Naive thymus-derived CD8-positive, alpha-beta T cell (primary cell): ENCODE data around the gene RPL28. TPM values are rescaled to one million over a fixed set of nuclear protein-coding genes. Genes with fewer than 3 reads are reported as not detected.

ENCODE experiments used
- ATAC-seq, 2 donors: fragments of 150-1000 bp; cut with Tn5 transposase in 1 of 2; sonication (Bioruptor Pico), chemical (Tn5 transposase) in 1 of 2; 1 replicate in 1 of 2; 2 replicates in 1 of 2; pipeline ENCODE4 v1.10.0; 2021; ENCODE audit warnings: mild to moderate bottlenecking in 2 of 2, moderate library complexity in 2 of 2
- POLR2A ChIA-PET: fragments of 350-600 bp; sonication (Branson Sonifier 250); formaldehyde crosslinking; loops from one replicate; lab custom pipeline; 2021; ENCODE audit warnings: antibody characterized with exemption; lab: Charles Lee
- DNase-seq, 10 donors: peaks; one replicate each; pipeline versions ENCODE4 v3.0.0 to v3.0.0-alpha.2; 2020 to 2022
- H3K27ac Mint-ChIP-seq, 10 donors: one replicate each; pipeline ENCODE4 v1.8.0; 2020 to 2022; ENCODE audit warnings: mild to moderate bottlenecking in 10 of 10, mixed read lengths in 10 of 10, moderate library complexity in 4 of 10, inconsistent platforms in 1 of 10
- H3K27me3 Mint-ChIP-seq, 5 donors: one replicate each; pipeline ENCODE4 v1.8.0; 2021 to 2022; ENCODE audit warnings: mixed read lengths in 5 of 5
- H3K36me3 Mint-ChIP-seq, 3 donors: one replicate each; pipeline ENCODE4 v1.8.0; 2020 to 2022; ENCODE audit warnings: mixed read lengths in 3 of 3, mild to moderate bottlenecking in 2 of 3, inconsistent platforms in 1 of 3
- H3K4me1 Mint-ChIP-seq, 4 donors: one replicate each; pipeline ENCODE4 v1.8.0; 2021 to 2022; ENCODE audit warnings: mixed read lengths in 4 of 4
- H3K4me3 Mint-ChIP-seq, 10 donors: one replicate each; pipeline ENCODE4 v1.8.0; 2020 to 2022; ENCODE audit warnings: mild to moderate bottlenecking in 10 of 10, mixed read lengths in 10 of 10, moderate library complexity in 6 of 10, inconsistent platforms in 1 of 10
- H3K9me3 Mint-ChIP-seq, 9 donors: one replicate each; pipeline ENCODE4 v1.8.0; 2020 to 2022; ENCODE audit warnings: mixed read lengths in 9 of 9, mild to moderate bottlenecking in 3 of 9, inconsistent platforms in 1 of 9, moderate library complexity in 1 of 9
- polyA plus RNA-seq, 3 donors: library from polyadenylated mRNA; unstranded; fragments of 300-500 nt; fragmentation: Illumina TruSeq; gene quantifications; one replicate each; pipeline ENCODE4 v1.2.3, GENCODE V29; 2021
- total RNA-seq, 8 experiments: library from RNA in 2 of 8; stranded (reverse) in 2 of 8; gene quantifications; one replicate each; pipeline ENCODE4 v1.2.3 and lab custom pipeline; 2021 to 2026

RPL28 gene
- total and polyA plus RNA-seq, 5 experiments from 2014 or later: 559 to 2,995 (median 1,017) TPM

- Mint-ChIP-seq H3K4me1 (peaks cover 10 to 19% (median 14%) of the 10 kb centered on the region in 4 donors), H3K27ac (no peak overlapping the region), H3K4me3 (no peak overlapping the region), H3K36me3 (peaks cover 0 to 2% (median 0%) of the 10 kb centered on the region in 3 donors), H3K27me3 (peaks cover 4 to 26% (median 6%) of the 10 kb centered on the region in 5 donors), H3K9me3 (no peaks in the 10 kb centered on the region)
- DNase-seq: no peak
- ATAC-seq: no peak
- POLR2A ChIA-PET: no interaction called here
Measured at GRCh38 chr19:55377356-55378131, 8.2 kb upstream of the RPL28 start.

- Mint-ChIP-seq H3K27ac (peak overlapping the region in 1 of 10 donors; percentile 72), H3K4me3 (no peak overlapping the region)
Measured at GRCh38 chr19:55379174-55379573, 6.6 kb upstream of the RPL28 start.

GRCh38 chr19:55382013-55382412 is 3.7 kb upstream of the RPL28 start:
- DNase-seq: no peak
- Mint-ChIP-seq H3K27me3 (no peaks in the 10 kb centered on the region), H3K27ac (peak overlapping the region in 2 of 10 donors; percentile 11 to 79), H3K9me3 (peaks cover 0 to 2% (median 0%) of the 10 kb centered on the region in 9 donors), H3K36me3 (peaks cover 6 to 15% (median 9%) of the 10 kb centered on the region in 3 donors), H3K4me3 (peak overlapping the region in 8 of 10 donors; percentile 12 to 99 (median 82)), H3K4me1 (peaks cover 21 to 42% (median 38%) of the 10 kb centered on the region in 4 donors)
- ATAC-seq: no peak
- POLR2A ChIA-PET: no interaction called here

More at GRCh38 chr19:55379174-55379573, 6.6 kb upstream of the RPL28 start:
- POLR2A ChIA-PET: interaction anchor here (0.5 to 1.0 kb wide), 2 partner anchors 40 to 103 kb away, joined by 3 read pairs; no protein-coding TSS in a partner anchor
- ATAC-seq (no peak), DNase-seq (peak in 1 of 10 donors; percentile 23)
- peaks cover 0 to 16% (median 0%) of the 10 kb centered on the region in 5 donors for H3K27me3 Mint-ChIP-seq
- H3K9me3 Mint-ChIP-seq: no peaks in the 10 kb centered on the region
- H3K4me1 Mint-ChIP-seq: peaks cover 14 to 20% (median 15%) of the 10 kb centered on the region in 4 donors
- peaks cover 0 to 2% (median 0%) of the 10 kb centered on the region in 3 donors for H3K36me3 Mint-ChIP-seq

GRCh38 chr19:55382522-55383054 is 3.1 kb upstream of the RPL28 start:
- Mint-ChIP-seq H3K9me3 (peaks cover 0 to 2% (median 0%) of the 10 kb centered on the region in 9 donors), H3K4me1 (peaks cover 23 to 47% (median 43%) of the 10 kb centered on the region in 4 donors), H3K4me3 (peak overlapping the region; percentile 78 to 99 (median 84)), H3K27me3 (no peaks in the 10 kb centered on the region), H3K36me3 (peaks cover 9 to 20% (median 10%) of the 10 kb centered on the region in 3 donors), H3K27ac (peak overlapping the region in 7 of 10 donors; percentile 11 to 91 (median 75))
- POLR2A ChIA-PET: interaction anchor here (1.3 to 12.9 kb wide), 7 partner anchors 11 to 239 kb away, joined by 3 to 181 read pairs (median 21); partner anchors contain the start of genes KMT5C and UBE2S
- ATAC-seq (no peak), DNase-seq (peak in 1 of 10 donors; percentile 13)

- Mint-ChIP-seq H3K27me3 (no peaks in the 10 kb centered on the region), H3K36me3 (peaks cover 9 to 29% (median 15%) of the 10 kb centered on the region in 3 donors), H3K9me3 (peaks cover 0 to 2% (median 0%) of the 10 kb centered on the region in 9 donors), H3K27ac (peak overlapping the region; percentile 48 to 92 (median 85)), H3K4me3 (peak overlapping the region; percentile 78 to 99 (median 84)), H3K4me1 (peaks cover 23 to 57% (median 51%) of the 10 kb centered on the region in 4 donors)
- DNase-seq (peak in 7 of 10 donors; percentile 37 to 69 (median 44)), ATAC-seq (peak in 1 of 2 donors; percentile 7)
- POLR2A ChIA-PET: interaction anchor here (0.6 to 12.9 kb wide), 18 partner anchors 8 to 271 kb away, joined by 3 to 181 read pairs (median 7); partner anchors contain the start of genes CCDC106, GARIN5B, HSPBP1 and KMT5C
Measured at GRCh38 chr19:55383279-55384130, 2.2 kb upstream of the RPL28 start.

GRCh38 chr19:55384131-55384919 is 1.4 kb upstream of the RPL28 start, which contains the start of gene TMEM238:
Gene TMEM238 (minus strand): TSS chr19:55384292. CDS start chr19:55384259, 33 bp downstream.
- Mint-ChIP-seq H3K9me3 (peaks cover 0 to 2% (median 0%) of the 10 kb centered on the region in 9 donors), H3K27me3 (no peaks in the 10 kb centered on the region), H3K27ac (peak within 1 kb of the TSS; percentile 98 to 100 (median 99)), H3K4me1 (peaks cover 27 to 65% (median 59%) of the 10 kb centered on the region in 4 donors), H3K36me3 (peaks cover 9 to 37% (median 17%) of the 10 kb centered on the region in 3 donors), H3K4me3 (peak within 1 kb of the TSS; percentile 99 to 100 (median 100))
- DNase-seq: peak in 7 of 10 donors; percentile 37 to 68 (median 46)
- POLR2A ChIA-PET: interaction anchor here (0.5 to 12.9 kb wide), 23 partner anchors 9 to 270 kb away, joined by 3 to 181 read pairs (median 5); partner anchors contain the start of genes CCDC106, GARIN5B, HSPBP1 and ISOC2
- peak in 1 of 2 donors; percentile 14 for ATAC-seq

GRCh38 chr19:55384920-55385723 is 610 bp upstream of the RPL28 start:
- H3K4me1 Mint-ChIP-seq: peaks cover 33 to 73% (median 67%) of the 10 kb centered on the region in 4 donors
- POLR2A ChIA-PET: interaction anchor here (0.5 to 12.9 kb wide), 21 partner anchors 11 to 269 kb away, joined by 3 to 181 read pairs (median 5); partner anchors contain the start of genes CCDC106, GARIN5B, HSPBP1 and ISOC2
- peak; percentile 89 to 100 (median 96) for DNase-seq
- peak; percentile 77 for ATAC-seq
- peak overlapping the region; percentile 99 to 100 (median 100) for H3K4me3 Mint-ChIP-seq
- H3K9me3 Mint-ChIP-seq: peaks cover 0 to 2% (median 0%) of the 10 kb centered on the region in 9 donors
- H3K27me3 Mint-ChIP-seq: no peaks in the 10 kb centered on the region
- peaks cover 9 to 45% (median 21%) of the 10 kb centered on the region in 3 donors for H3K36me3 Mint-ChIP-seq
- peak overlapping the region; percentile 98 to 100 (median 99) for H3K27ac Mint-ChIP-seq

GRCh38 chr19:55386493-55386971 is 800 bp downstream of the RPL28 start:
- no peak for DNase-seq
- POLR2A ChIA-PET: interaction anchor here (0.6 to 12.9 kb wide), 9 partner anchors 12 to 132 kb away, joined by 3 to 181 read pairs (median 19); partner anchors contain the start of genes KMT5C, PPP6R1 and UBE2S
- peaks cover 9 to 50% (median 21%) of the 10 kb centered on the region in 3 donors for H3K36me3 Mint-ChIP-seq
- H3K9me3 Mint-ChIP-seq: peaks cover 0 to 2% (median 0%) of the 10 kb centered on the region in 9 donors
- H3K4me1 Mint-ChIP-seq: peaks cover 35 to 82% (median 78%) of the 10 kb centered on the region in 4 donors
- peak overlapping the region; percentile 98 to 100 (median 99) for H3K27ac Mint-ChIP-seq
- H3K4me3 Mint-ChIP-seq: peak overlapping the region; percentile 99 to 100 (median 100)
- ATAC-seq: no peak
- no peaks in the 10 kb centered on the region for H3K27me3 Mint-ChIP-seq

- H3K36me3 Mint-ChIP-seq: peaks cover 9 to 56% (median 21%) of the 10 kb centered on the region in 3 donors
- peak overlapping the region; percentile 99 to 100 (median 100) for H3K4me3 Mint-ChIP-seq
- POLR2A ChIA-PET: interaction anchor here (0.7 to 12.9 kb wide), 6 partner anchors 11 to 284 kb away, joined by 3 to 181 read pairs (median 12); partner anchors contain the start of genes FIZ1 and UBE2S
- H3K27me3 Mint-ChIP-seq: no peaks in the 10 kb centered on the region
- peak overlapping the region; percentile 31 to 100 (median 99) for H3K27ac Mint-ChIP-seq
- DNase-seq (peak in 1 of 10 donors; percentile 59), ATAC-seq (no peak)
- H3K4me1 Mint-ChIP-seq: peaks cover 26 to 79% (median 69%) of the 10 kb centered on the region in 4 donors
- H3K9me3 Mint-ChIP-seq: peaks cover 0 to 2% (median 0%) of the 10 kb centered on the region in 9 donors
Measured at GRCh38 chr19:55387736-55388497, 2.2 kb downstream of the RPL28 start.
